GM12872 (cell line): ENCODE measurements around the gene GLI3.

Source experiments
- CTCF ChIP-seq: IDR thresholded peaks from 3 replicates; pipeline ENCODE4 v1.5.1; 2011; ENCODE audit warnings: low read depth, mild to moderate bottlenecking, low read length, moderate library complexity; ENCODE audit not compliant: insufficient read depth

Gene GLI3

GRCh38 chr7:42151309-42151708, 85.7 kb downstream of the GLI3 start:
- TF ChIP-seq CTCF: no peak

GRCh38 chr7:42145539-42145938, 91.5 kb downstream of the GLI3 start:
- TF ChIP-seq CTCF: no peak

- no peak for TF ChIP-seq CTCF
These were observed 92.4 kb downstream of the GLI3 start for GRCh38 chr7:42144604-42145003.

- no peak for TF ChIP-seq CTCF
These were observed 93.1 kb downstream of the GLI3 start for GRCh38 chr7:42143711-42144600.

- TF ChIP-seq CTCF: no peak
These were observed 94.9 kb downstream of the GLI3 start for GRCh38 chr7:42142089-42142488.

- TF ChIP-seq CTCF: no peak
These were observed 97.3 kb downstream of the GLI3 start for GRCh38 chr7:42139751-42140150.

GRCh38 chr7:42138691-42139090, 98.3 kb downstream of the GLI3 start:
- no peak for TF ChIP-seq CTCF
